ENCODE data around the gene AURKAIP1.

AURKAIP1 gene

GRCh38 chr1:1359664-1360468, 15.1 kb downstream of the AURKAIP1 start:
- peak; percentile 65 for DNase-seq

- peak; percentile 57 for DNase-seq
Observed at GRCh38 chr1:1359308-1359663, 15.7 kb downstream of the AURKAIP1 start.

GRCh38 chr1:1358433-1359271, 16.4 kb downstream of the AURKAIP1 start, which contains the start of gene MXRA8:
Gene MXRA8, minus strand, starts transcription at chr1:1358555. Its CDS starts 51 bp downstream, at chr1:1358504.
- peak; percentile 89 for DNase-seq

- DNase-seq, result peak; percentile 53
Observed at GRCh38 chr1:1357871-1358432, 17.1 kb downstream of the AURKAIP1 start.

GRCh38 chr1:1356796-1357401, 18.1 kb downstream of the AURKAIP1 start:
- peak; percentile 63 for DNase-seq

GRCh38 chr1:1356166-1356795, 18.7 kb downstream of the AURKAIP1 start:
- DNase-seq, result no peak

- peak; percentile 37 for DNase-seq
Observed at GRCh38 chr1:1355416-1355815, 19.6 kb downstream of the AURKAIP1 start.

- no peak for DNase-seq
Observed at GRCh38 chr1:1354271-1355247, 20.4 kb downstream of the AURKAIP1 start.

- no peak for DNase-seq
Observed at GRCh38 chr1:1353389-1354151, 21.4 kb downstream of the AURKAIP1 start.

GRCh38 chr1:1352786-1353388, 22.1 kb downstream of the AURKAIP1 start:
- no peak for DNase-seq

GRCh38 chr1:1351511-1352427, 23.2 kb downstream of the AURKAIP1 start:
- peak; percentile 48 for DNase-seq

- peak; percentile 79 for DNase-seq
Observed at GRCh38 chr1:1349256-1350012, 25.6 kb downstream of the AURKAIP1 start, which contains the start of gene DVL1. Gene DVL1, minus strand, starts transcription at chr1:1349418. Its CDS starts 353 bp downstream, at chr1:1349065.

- no peak for DNase-seq
Observed at GRCh38 chr1:1348420-1349255, 26.4 kb downstream of the AURKAIP1 start.

GRCh38 chr1:1347663-1348419, 27.2 kb downstream of the AURKAIP1 start:
- DNase-seq, result peak; percentile 53

GRCh38 chr1:1347026-1347595, 27.9 kb downstream of the AURKAIP1 start:
- no peak for DNase-seq

- DNase-seq, result no peak
Observed at GRCh38 chr1:1346501-1346890, 28.5 kb downstream of the AURKAIP1 start.

Data from EL (cell line).